Hypothalamus (tissue), 51 donors: ENCODE measurements around the gene PAIP1.
"Not testable (repeated sequence)": the region's sequence is repeated elsewhere in the genome, so short reads cannot be mapped to it uniquely, and the experiment has no call there.

Source experiments
- DNase-seq, 51 donors: peaks; one replicate each; lab custom pipeline; 2025; lab: John Stamatoyannopoulos, UW

PAIP1 gene

GRCh38 chr5:43572357-43572756 is 15.5 kb upstream of the PAIP1 start:
- no peak for DNase-seq

GRCh38 chr5:43571237-43571636 is 14.4 kb upstream of the PAIP1 start:
- DNase-seq: no peak

GRCh38 chr5:43570450-43571158 is 13.7 kb upstream of the PAIP1 start:
- no peak for DNase-seq

GRCh38 chr5:43569236-43569746 is 12.4 kb upstream of the PAIP1 start:
- DNase-seq: no peak

GRCh38 chr5:43567967-43568366 is 11.1 kb upstream of the PAIP1 start:
- no peak for DNase-seq

- no peak for DNase-seq
These were observed 8.2 kb upstream of the PAIP1 start for GRCh38 chr5:43565043-43565442.

- no peak for DNase-seq
These were observed 7.5 kb upstream of the PAIP1 start for GRCh38 chr5:43564289-43564850.

- DNase-seq: no peak
These were observed 6.4 kb upstream of the PAIP1 start for GRCh38 chr5:43563321-43563720.

- no peak for DNase-seq
These were observed 4.5 kb upstream of the PAIP1 start for GRCh38 chr5:43561356-43561755.

- no peak for DNase-seq
These were observed 3.3 kb upstream of the PAIP1 start for GRCh38 chr5:43560128-43560527.

GRCh38 chr5:43556607-43556856 is 345 bp downstream of the PAIP1 start:
- DNase-seq: not testable (repeated sequence)

GRCh38 chr5:43555895-43556606 is 826 bp downstream of the PAIP1 start:
- peak in 45 of 51 donors; percentile 4 to 73 (median 33) for DNase-seq

GRCh38 chr5:43554497-43554896 is 2.4 kb downstream of the PAIP1 start:
- DNase-seq: no peak

- DNase-seq: no peak
These were observed 3.5 kb downstream of the PAIP1 start for GRCh38 chr5:43553381-43553780.

GRCh38 chr5:43551731-43552130 is 5.1 kb downstream of the PAIP1 start:
- no peak for DNase-seq

GRCh38 chr5:43549272-43549671 is 7.6 kb downstream of the PAIP1 start:
- not testable (repeated sequence) for DNase-seq

GRCh38 chr5:43548358-43548757 is 8.5 kb downstream of the PAIP1 start:
- no peak for DNase-seq

GRCh38 chr5:43547532-43547931 is 9.3 kb downstream of the PAIP1 start:
- DNase-seq: no peak

- no peak for DNase-seq
These were observed 13.4 kb downstream of the PAIP1 start for GRCh38 chr5:43543434-43543833.

GRCh38 chr5:43540746-43541145 is 16.1 kb downstream of the PAIP1 start:
- DNase-seq: no peak

GRCh38 chr5:43536972-43537371 is 19.9 kb downstream of the PAIP1 start:
- no peak for DNase-seq

- no peak for DNase-seq
These were observed 23.2 kb downstream of the PAIP1 start for GRCh38 chr5:43533646-43534045.
